Hepatocyte (in vitro differentiated cells): ENCODE measurements around the gene ARHGDIG. TPM values are rescaled to one million over a fixed set of nuclear protein-coding genes. Genes with fewer than 3 reads are reported as not detected.
A peak's percentile ranks its signal among the peaks of the same experiment; 100 is the strongest.

ENCODE experiments used
- DNase-seq: peaks from one replicate; pipeline ENCODE4 v3.0.0-alpha.2; 2016; ENCODE audit warnings: low spot score
- H2AFZ ChIP-seq: fragments of 200-600 bp; sonication (generic); 2 replicates; pipeline ENCODE4 v1.6.0; 2016; ENCODE audit warnings: antibody characterized with exemption, mild to moderate bottlenecking
- H3K27ac ChIP-seq: fragments of 200-600 bp; sonication (generic); 2 replicates; pipeline ENCODE4 v1.5.1; 2016; ENCODE audit warnings: mild to moderate bottlenecking
- H3K27me3 ChIP-seq: fragments of 200-600 bp; sonication (generic); 2 replicates; pipeline ENCODE4 v1.6.1; 2016
- H3K36me3 ChIP-seq: fragments of 200-600 bp; sonication (generic); replicated peaks from 2 replicates; pipeline ENCODE4 v1.5.1; 2016; ENCODE audit warnings: low read depth; ENCODE audit not compliant: insufficient read depth
- H3K4me1 ChIP-seq: fragments of 200-600 bp; sonication (generic); 2 replicates; pipeline ENCODE4 v1.5.1; 2016; ENCODE audit warnings: mild to moderate bottlenecking, moderate library complexity; ENCODE audit not compliant: insufficient read depth
- H3K4me2 ChIP-seq: fragments of 200-600 bp; sonication (generic); 2 replicates; pipeline ENCODE4 v1.6.0; 2016
- H3K4me3 ChIP-seq: fragments of 200-600 bp; sonication (generic); 2 replicates; pipeline ENCODE4 v1.5.1; 2016; ENCODE audit warnings: mild to moderate bottlenecking
- H3K79me2 ChIP-seq: fragments of 200-600 bp; sonication (generic); 2 replicates; pipeline ENCODE4 v1.6.0; 2017; ENCODE audit warnings: mild to moderate bottlenecking
- H3K9me2 ChIP-seq: fragments of 200-600 bp; sonication (generic); replicated peaks from 2 replicates; pipeline ENCODE4 v1.6.0; 2017; ENCODE audit warnings: mild to moderate bottlenecking; ENCODE audit not compliant: insufficient read depth
- H3K9me3 ChIP-seq: fragments of 200-600 bp; sonication (generic); 2 replicates; pipeline ENCODE4 v1.5.1; 2016; ENCODE audit warnings: low read depth, mild to moderate bottlenecking
- H4K20me1 ChIP-seq: fragments of 200-600 bp; sonication (generic); 2 replicates; pipeline ENCODE4 v1.6.0; 2016; ENCODE audit warnings: mild to moderate bottlenecking; ENCODE audit not compliant: insufficient read depth, poor library complexity, severe bottlenecking
- EZH2 ChIP-seq: fragments of 200-600 bp; sonication (generic); IDR thresholded peaks from 2 replicates; pipeline ENCODE4 v1.6.1; 2016; ENCODE audit warnings: antibody characterized with exemption, mild to moderate bottlenecking, borderline replicate concordance
- EZH2phosphoT487 ChIP-seq: fragments of 200-600 bp; sonication (generic); IDR thresholded peaks from one replicate; pipeline ENCODE4 v1.6.1; 2018; ENCODE audit warnings: antibody characterized with exemption, mild to moderate bottlenecking, low read depth, moderate library complexity; ENCODE audit not compliant: unreplicated experiment, severe bottlenecking
- WGBS: methylation state at CpG from one replicate; pipeline ENCODE4 v1.1.6; 2016; ENCODE audit warnings: low lambda C conversion rate; ENCODE audit errors: missing lambda C conversion rate; 5-methylcytosine and 5-hydroxymethylcytosine counted together
- polyA plus RNA-seq: library from polyadenylated mRNA; unstranded; fragments of >200 nt; fragmentation: Nextera tagmentation; extraction: Ambion mirVana; gene quantifications from 2 replicates; pipeline ENCODE4 v1.2.1, GENCODE V29; 2016
- total RNA-seq: library from RNA; depleted of rRNA; stranded (reverse); fragments of >200 nt; gene quantifications from 2 replicates; pipeline ENCODE4 v1.2.3, GENCODE V29; 2014
- TF ChIP-seq, protein P1 (sequence below): fragments of 200-600 bp; sonication (generic); IDR thresholded peaks from 2 replicates; pipeline ENCODE4 v1.5.1; 2016; ENCODE audit warnings: antibody characterized with exemption, mild to moderate bottlenecking; ENCODE audit not compliant: poor library complexity

The ARHGDIG gene
- total and polyA plus RNA-seq, 2 experiments from 2014 or later: 1.1 TPM; not detected in 1

DNA sequence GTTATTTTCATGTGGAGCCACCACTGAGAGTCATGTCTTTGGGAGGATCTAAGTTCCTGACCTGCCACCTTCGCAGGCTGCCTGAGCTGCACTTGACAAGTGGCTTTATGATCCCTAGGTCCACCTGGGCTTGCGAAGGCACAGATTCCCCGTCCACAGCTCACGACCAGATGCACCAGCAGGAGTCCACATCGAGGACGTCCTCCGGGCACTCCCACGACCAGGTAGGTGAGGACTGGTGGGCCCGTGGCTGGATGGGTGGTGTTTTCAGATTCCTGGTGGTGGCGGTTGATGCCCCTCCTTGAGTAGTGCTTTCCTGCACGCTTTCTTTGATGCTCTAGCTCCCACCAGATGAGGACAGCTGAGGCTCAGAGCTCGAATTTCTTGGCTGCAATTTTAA, 31.0 kb upstream of the ARHGDIG start:
- TF ChIP-seq, protein P1, sequence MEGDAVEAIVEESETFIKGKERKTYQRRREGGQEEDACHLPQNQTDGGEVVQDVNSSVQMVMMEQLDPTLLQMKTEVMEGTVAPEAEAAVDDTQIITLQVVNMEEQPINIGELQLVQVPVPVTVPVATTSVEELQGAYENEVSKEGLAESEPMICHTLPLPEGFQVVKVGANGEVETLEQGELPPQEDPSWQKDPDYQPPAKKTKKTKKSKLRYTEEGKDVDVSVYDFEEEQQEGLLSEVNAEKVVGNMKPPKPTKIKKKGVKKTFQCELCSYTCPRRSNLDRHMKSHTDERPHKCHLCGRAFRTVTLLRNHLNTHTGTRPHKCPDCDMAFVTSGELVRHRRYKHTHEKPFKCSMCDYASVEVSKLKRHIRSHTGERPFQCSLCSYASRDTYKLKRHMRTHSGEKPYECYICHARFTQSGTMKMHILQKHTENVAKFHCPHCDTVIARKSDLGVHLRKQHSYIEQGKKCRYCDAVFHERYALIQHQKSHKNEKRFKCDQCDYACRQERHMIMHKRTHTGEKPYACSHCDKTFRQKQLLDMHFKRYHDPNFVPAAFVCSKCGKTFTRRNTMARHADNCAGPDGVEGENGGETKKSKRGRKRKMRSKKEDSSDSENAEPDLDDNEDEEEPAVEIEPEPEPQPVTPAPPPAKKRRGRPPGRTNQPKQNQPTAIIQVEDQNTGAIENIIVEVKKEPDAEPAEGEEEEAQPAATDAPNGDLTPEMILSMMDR: no peak
- TF ChIP-seq EZH2phosphoT487 (no peak), EZH2 (no peak)
- Histone ChIP-seq H4K20me1 (no peaks in the 10 kb centered on the region), H3K9me3 (no peaks in the 10 kb centered on the region), H3K4me3 (no peak overlapping the region), H3K4me2 (no peak overlapping the region), H3K79me2 (peaks cover 42% of the 10 kb centered on the region), H2AFZ (no peak overlapping the region), H3K4me1 (peaks cover 15% of the 10 kb centered on the region), H3K27ac (no peak overlapping the region), H3K27me3 (no peaks in the 10 kb centered on the region), H3K36me3 (no peaks in the 10 kb centered on the region), H3K9me2 (no peaks in the 10 kb centered on the region)
- no peak for DNase-seq
- 90% methylated on average over 12 of the region's 12 CpGs for WGBS

DNA sequence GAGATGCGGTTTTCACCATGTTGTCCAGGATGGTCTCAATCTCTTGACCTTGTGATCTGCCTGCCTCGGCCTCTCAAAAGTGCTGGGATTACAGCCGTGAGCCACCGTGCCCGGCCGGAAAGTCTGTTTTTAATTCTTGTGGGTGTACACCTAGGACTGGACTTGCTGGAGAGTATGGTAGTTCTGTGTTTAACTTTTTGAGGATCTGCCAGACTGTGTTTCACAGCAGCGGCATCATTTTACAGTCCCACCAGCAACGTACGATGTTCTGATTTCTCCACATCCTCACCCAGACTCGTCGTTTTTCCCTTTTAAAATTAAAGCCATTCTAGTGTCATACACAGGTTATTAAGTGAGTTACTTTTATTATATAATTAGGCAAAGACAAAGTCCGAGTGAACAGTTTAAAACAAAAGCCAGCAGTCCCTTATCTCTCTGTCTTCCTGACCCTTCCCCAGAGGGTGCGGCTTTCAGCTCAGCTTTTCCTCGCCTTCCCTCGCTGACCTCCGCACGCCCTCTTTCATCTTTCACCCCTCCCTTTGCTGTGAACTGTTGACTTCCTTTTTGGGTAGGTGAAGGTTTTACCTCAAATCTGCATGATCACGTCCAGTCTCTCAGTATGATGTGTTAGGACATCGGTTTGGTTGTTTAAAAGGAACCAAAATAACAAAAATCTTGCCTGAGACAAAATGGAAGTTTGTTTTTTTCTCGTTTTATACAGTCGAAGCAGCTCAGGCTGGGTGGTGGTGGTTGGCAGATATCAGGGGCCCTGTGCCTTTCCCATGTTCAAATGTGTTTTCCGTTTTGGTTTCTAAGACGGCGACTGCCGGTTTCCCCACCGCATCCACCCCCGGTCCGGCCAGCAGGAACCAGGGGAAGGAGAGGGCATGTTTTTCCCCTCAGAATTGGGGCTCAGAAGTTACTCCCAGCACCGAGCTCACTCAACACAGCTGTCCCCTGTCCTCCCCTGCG, 27.7 kb upstream of the ARHGDIG start:
- peak; percentile 46 for DNase-seq
- Histone ChIP-seq H3K27ac (peak overlapping the region; percentile 54), H3K27me3 (no peaks in the 10 kb centered on the region), H3K9me2 (no peaks in the 10 kb centered on the region), H3K36me3 (no peaks in the 10 kb centered on the region), H2AFZ (no peak overlapping the region), H3K4me1 (peaks cover 15% of the 10 kb centered on the region), H3K4me2 (peak overlapping the region; percentile 52), H3K79me2 (peaks cover 17% of the 10 kb centered on the region), H3K4me3 (no peak overlapping the region), H4K20me1 (no peaks in the 10 kb centered on the region), H3K9me3 (no peaks in the 10 kb centered on the region)
- 51% methylated on average over 30 of the region's 30 CpGs for WGBS
- TF ChIP-seq, protein P1: no peak
- TF ChIP-seq EZH2phosphoT487 (no peak), EZH2 (no peak)

DNA sequence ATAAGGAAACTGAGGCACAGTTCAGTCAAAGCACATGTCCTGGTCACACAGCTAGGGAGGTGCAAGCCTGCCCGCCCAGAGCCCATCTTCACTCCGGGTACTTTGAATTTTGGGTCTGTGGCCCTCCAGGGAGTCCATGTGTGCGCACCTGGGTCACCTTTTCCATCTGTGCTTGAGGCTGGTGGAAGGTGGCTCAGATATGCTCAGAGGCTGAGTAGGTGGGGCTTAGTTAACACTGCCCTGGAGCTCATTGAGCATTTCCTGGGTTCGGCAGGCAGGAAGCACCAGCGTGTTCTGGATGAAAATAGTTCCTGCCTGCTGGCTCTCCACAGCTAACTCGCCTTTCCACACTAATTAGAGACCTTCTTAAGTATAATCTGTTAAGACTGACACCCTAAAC, 26.6 kb upstream of the ARHGDIG start:
- Histone ChIP-seq H3K27me3 (no peaks in the 10 kb centered on the region), H3K9me3 (no peaks in the 10 kb centered on the region), H3K79me2 (peaks cover 13% of the 10 kb centered on the region), H3K9me2 (no peaks in the 10 kb centered on the region), H3K4me1 (peaks cover 15% of the 10 kb centered on the region), H3K4me3 (no peak overlapping the region), H3K27ac (no peak overlapping the region), H3K36me3 (no peaks in the 10 kb centered on the region), H4K20me1 (no peaks in the 10 kb centered on the region), H3K4me2 (no peak overlapping the region), H2AFZ (no peak overlapping the region)
- TF ChIP-seq EZH2phosphoT487 (no peak), EZH2 (no peak)
- TF ChIP-seq, protein P1: no peak
- WGBS: 96% methylated on average over 6 of the region's 6 CpGs
- no peak for DNase-seq
